Breast epithelium (tissue), 3 donors: Measurements from ENCODE around the gene ARHGEF10L.

Experiments
- POLR2A ChIP-seq: fragments of 450-650 bp; IDR thresholded peaks from one replicate; pipeline ENCODE4 v1.6.1; 2016; ENCODE audit warnings: antibody characterized with exemption, mild to moderate bottlenecking, moderate library complexity
- POLR2AphosphoS5 ChIP-seq, 3 donors: sonication (generic); formaldehyde crosslinking; IDR thresholded peaks; one replicate each; pipeline ENCODE4 v1.6.1; 2017; ENCODE audit warnings: antibody characterized with exemption in 3 of 3
- TF ChIP-seq, protein P1 (sequence below), 3 donors: fragments of 450-650 bp; IDR thresholded peaks; one replicate each; pipeline ENCODE4 v1.5.1; 2016 to 2017; ENCODE audit warnings: antibody characterized with exemption in 3 of 3, mild to moderate bottlenecking in 3 of 3, moderate library complexity in 3 of 3

DNA sequence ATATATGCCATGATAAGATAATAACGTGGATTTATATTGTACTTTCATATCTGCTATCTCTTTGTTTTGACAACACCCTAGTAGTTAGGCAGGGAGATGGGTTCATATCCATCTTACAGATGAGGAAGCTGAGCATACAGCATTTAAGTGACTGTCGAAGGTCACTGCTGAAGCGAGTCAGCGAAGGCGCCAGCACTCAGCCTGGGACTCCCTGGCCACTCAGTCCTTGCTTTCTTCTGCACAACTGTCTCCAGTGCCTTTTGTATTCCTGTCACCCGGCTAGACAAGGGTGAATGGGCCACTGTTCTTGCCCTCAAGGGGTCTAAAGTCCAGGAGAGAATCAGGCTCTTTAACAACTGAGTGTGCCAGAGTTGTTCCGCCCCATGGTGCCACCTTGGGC is 3.1 kb downstream of the ARHGEF10L start:
- TF ChIP-seq, protein P1, sequence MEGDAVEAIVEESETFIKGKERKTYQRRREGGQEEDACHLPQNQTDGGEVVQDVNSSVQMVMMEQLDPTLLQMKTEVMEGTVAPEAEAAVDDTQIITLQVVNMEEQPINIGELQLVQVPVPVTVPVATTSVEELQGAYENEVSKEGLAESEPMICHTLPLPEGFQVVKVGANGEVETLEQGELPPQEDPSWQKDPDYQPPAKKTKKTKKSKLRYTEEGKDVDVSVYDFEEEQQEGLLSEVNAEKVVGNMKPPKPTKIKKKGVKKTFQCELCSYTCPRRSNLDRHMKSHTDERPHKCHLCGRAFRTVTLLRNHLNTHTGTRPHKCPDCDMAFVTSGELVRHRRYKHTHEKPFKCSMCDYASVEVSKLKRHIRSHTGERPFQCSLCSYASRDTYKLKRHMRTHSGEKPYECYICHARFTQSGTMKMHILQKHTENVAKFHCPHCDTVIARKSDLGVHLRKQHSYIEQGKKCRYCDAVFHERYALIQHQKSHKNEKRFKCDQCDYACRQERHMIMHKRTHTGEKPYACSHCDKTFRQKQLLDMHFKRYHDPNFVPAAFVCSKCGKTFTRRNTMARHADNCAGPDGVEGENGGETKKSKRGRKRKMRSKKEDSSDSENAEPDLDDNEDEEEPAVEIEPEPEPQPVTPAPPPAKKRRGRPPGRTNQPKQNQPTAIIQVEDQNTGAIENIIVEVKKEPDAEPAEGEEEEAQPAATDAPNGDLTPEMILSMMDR (IDR thresholded peaks at IDR 0.05): no peak
- no peak for TF ChIP-seq POLR2AphosphoS5 (IDR thresholded peaks at IDR 0.05)
- TF ChIP-seq POLR2A: no peak
